HG03575 (cell line): ENCODE measurements around the gene GPR108.
"Not testable (repeated sequence)": the region's sequence is repeated elsewhere in the genome, so short reads cannot be mapped to it uniquely, and the experiment has no call there.

Experiments used
- ATAC-seq: cut with Tn5 transposase; IDR thresholded peaks from one replicate; pipeline ENCODE4 v1.9.1; 2021; ENCODE audit not compliant: unreplicated experiment, insufficient number of reproducible peaks, low FRiP score; ENCODE audit errors: extremely low read depth

GPR108 gene

GRCh38 chr19:6765738-6766356, 28.5 kb upstream of the GPR108 start:
- no peak for ATAC-seq

- not testable (repeated sequence) for ATAC-seq
Observed at GRCh38 chr19:6762253-6762797, 24.9 kb upstream of the GPR108 start.

- no peak for ATAC-seq
Observed at GRCh38 chr19:6761053-6761676, 23.8 kb upstream of the GPR108 start.

GRCh38 chr19:6760606-6761005, 23.2 kb upstream of the GPR108 start:
- no peak for ATAC-seq

GRCh38 chr19:6754653-6755463, 17.5 kb upstream of the GPR108 start:
- no peak for ATAC-seq

- ATAC-seq, result no peak
Observed at GRCh38 chr19:6754136-6754535, 16.8 kb upstream of the GPR108 start.

- ATAC-seq, result no peak
Observed at GRCh38 chr19:6753178-6754031, 16.0 kb upstream of the GPR108 start.

- no peak for ATAC-seq
Observed at GRCh38 chr19:6752256-6753177, 15.1 kb upstream of the GPR108 start.

GRCh38 chr19:6751189-6751588, 13.8 kb upstream of the GPR108 start:
- no peak for ATAC-seq

GRCh38 chr19:6750062-6750461, 12.7 kb upstream of the GPR108 start:
- no peak for ATAC-seq

GRCh38 chr19:6748543-6748942, 11.2 kb upstream of the GPR108 start:
- not testable (repeated sequence) for ATAC-seq

GRCh38 chr19:6745965-6746364, 8.6 kb upstream of the GPR108 start:
- no peak for ATAC-seq

GRCh38 chr19:6744381-6745301, 7.3 kb upstream of the GPR108 start:
- no peak for ATAC-seq

GRCh38 chr19:6743714-6744380, 6.5 kb upstream of the GPR108 start:
- ATAC-seq, result no peak

- no peak for ATAC-seq
Observed at GRCh38 chr19:6743066-6743465, 5.7 kb upstream of the GPR108 start.

- ATAC-seq, result no peak
Observed at GRCh38 chr19:6740589-6741343, 3.4 kb upstream of the GPR108 start.
